Neural cell (in vitro differentiated cells): Measurements from ENCODE around the gene HUS1.

Experiments used
- TF ChIP-seq, protein P1 (sequence below): fragments of 450-650 bp; IDR thresholded peaks from 2 replicates; pipeline ENCODE4 v1.5.1; 2014; ENCODE audit warnings: antibody characterized with exemption, mild to moderate bottlenecking, moderate library complexity; ENCODE audit not compliant: poor library complexity, severe bottlenecking
- TF ChIP-seq, protein P2 (sequence below): IDR thresholded peaks from 2 replicates; pipeline ENCODE4 v1.6.1; 2012; ENCODE audit warnings: borderline replicate concordance

DNA sequence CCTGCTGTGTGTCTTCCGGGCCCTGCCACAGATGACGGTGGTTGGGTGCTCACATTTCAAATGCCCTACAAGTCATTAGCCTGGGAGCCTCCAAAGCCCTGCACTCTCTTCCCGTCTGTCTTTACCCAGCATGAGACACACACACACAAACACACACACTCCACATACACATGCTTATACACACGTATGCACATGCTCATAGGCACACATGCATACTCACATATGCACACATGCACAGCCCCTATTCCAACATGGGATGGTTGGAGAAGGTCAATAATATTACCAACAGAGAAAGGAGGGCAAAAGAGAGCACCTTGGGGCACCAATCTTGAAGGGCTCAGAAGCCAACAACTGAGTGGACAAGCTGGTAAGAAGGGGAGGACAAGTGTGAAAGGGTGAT is 30.5 kb upstream of the HUS1 start:
- TF ChIP-seq, protein P1, sequence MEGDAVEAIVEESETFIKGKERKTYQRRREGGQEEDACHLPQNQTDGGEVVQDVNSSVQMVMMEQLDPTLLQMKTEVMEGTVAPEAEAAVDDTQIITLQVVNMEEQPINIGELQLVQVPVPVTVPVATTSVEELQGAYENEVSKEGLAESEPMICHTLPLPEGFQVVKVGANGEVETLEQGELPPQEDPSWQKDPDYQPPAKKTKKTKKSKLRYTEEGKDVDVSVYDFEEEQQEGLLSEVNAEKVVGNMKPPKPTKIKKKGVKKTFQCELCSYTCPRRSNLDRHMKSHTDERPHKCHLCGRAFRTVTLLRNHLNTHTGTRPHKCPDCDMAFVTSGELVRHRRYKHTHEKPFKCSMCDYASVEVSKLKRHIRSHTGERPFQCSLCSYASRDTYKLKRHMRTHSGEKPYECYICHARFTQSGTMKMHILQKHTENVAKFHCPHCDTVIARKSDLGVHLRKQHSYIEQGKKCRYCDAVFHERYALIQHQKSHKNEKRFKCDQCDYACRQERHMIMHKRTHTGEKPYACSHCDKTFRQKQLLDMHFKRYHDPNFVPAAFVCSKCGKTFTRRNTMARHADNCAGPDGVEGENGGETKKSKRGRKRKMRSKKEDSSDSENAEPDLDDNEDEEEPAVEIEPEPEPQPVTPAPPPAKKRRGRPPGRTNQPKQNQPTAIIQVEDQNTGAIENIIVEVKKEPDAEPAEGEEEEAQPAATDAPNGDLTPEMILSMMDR = no peak
- TF ChIP-seq, protein P2, sequence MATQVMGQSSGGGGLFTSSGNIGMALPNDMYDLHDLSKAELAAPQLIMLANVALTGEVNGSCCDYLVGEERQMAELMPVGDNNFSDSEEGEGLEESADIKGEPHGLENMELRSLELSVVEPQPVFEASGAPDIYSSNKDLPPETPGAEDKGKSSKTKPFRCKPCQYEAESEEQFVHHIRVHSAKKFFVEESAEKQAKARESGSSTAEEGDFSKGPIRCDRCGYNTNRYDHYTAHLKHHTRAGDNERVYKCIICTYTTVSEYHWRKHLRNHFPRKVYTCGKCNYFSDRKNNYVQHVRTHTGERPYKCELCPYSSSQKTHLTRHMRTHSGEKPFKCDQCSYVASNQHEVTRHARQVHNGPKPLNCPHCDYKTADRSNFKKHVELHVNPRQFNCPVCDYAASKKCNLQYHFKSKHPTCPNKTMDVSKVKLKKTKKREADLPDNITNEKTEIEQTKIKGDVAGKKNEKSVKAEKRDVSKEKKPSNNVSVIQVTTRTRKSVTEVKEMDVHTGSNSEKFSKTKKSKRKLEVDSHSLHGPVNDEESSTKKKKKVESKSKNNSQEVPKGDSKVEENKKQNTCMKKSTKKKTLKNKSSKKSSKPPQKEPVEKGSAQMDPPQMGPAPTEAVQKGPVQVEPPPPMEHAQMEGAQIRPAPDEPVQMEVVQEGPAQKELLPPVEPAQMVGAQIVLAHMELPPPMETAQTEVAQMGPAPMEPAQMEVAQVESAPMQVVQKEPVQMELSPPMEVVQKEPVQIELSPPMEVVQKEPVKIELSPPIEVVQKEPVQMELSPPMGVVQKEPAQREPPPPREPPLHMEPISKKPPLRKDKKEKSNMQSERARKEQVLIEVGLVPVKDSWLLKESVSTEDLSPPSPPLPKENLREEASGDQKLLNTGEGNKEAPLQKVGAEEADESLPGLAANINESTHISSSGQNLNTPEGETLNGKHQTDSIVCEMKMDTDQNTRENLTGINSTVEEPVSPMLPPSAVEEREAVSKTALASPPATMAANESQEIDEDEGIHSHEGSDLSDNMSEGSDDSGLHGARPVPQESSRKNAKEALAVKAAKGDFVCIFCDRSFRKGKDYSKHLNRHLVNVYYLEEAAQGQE = no peak
